Inflammatory macrophage (primary cell): ENCODE data around the gene MMP2.
A peak's percentile ranks its signal among the peaks of the same experiment; 100 is the strongest.

ENCODE experiments used
- DNase-seq, 2 donors: peaks; one replicate each; pipeline ENCODE4 v3.0.0-alpha.2; 2020 to 2022
- total RNA-seq, 18 experiments: gene quantifications; one replicate each; lab custom pipeline; 2026; ENCODE audit warnings: mixed read lengths in 6 of 18, inconsistent platforms in 2 of 18; lab: John Stamatoyannopoulos, UW

Gene MMP2
- 0.44 to 2.1 (median 1.1) reads per million in 18 experiments for total RNA-seq

- no peak for DNase-seq
Observed at GRCh38 chr16:55478827-55479429, at the start of gene MMP2. Gene MMP2 (plus strand): TSS chr16:55479198. CDS start chr16:55479480, 282 bp downstream.

GRCh38 chr16:55433030-55433429 lies 46.0 kb upstream of the MMP2 start:
- DNase-seq, result no peak

- DNase-seq, result no peak
Observed at GRCh38 chr16:55433535-55433934, 45.5 kb upstream of the MMP2 start.

GRCh38 chr16:55434000-55434399 lies 45.0 kb upstream of the MMP2 start:
- no peak for DNase-seq

GRCh38 chr16:55435387-55435786 lies 43.6 kb upstream of the MMP2 start:
- no peak for DNase-seq

- no peak for DNase-seq
Observed at GRCh38 chr16:55436587-55436986, 42.4 kb upstream of the MMP2 start.

GRCh38 chr16:55437625-55438024 lies 41.4 kb upstream of the MMP2 start:
- peak; percentile 87 to 97 for DNase-seq

GRCh38 chr16:55438281-55438680 lies 40.7 kb upstream of the MMP2 start:
- DNase-seq, result no peak

- peak; percentile 46 to 50 for DNase-seq
Observed at GRCh38 chr16:55439101-55439690, 39.8 kb upstream of the MMP2 start.

- DNase-seq, result peak; percentile 23 to 65
Observed at GRCh38 chr16:55443434-55444346, 35.3 kb upstream of the MMP2 start.

GRCh38 chr16:55444754-55445485 lies 34.1 kb upstream of the MMP2 start:
- DNase-seq, result peak; percentile 90 to 94

GRCh38 chr16:55447231-55447630 lies 31.8 kb upstream of the MMP2 start:
- no peak for DNase-seq

GRCh38 chr16:55452996-55453395 lies 26.0 kb upstream of the MMP2 start:
- DNase-seq, result no peak

- peak; percentile 29 to 61 for DNase-seq
Observed at GRCh38 chr16:55453909-55454308, 25.1 kb upstream of the MMP2 start.

- peak in 1 of 2 donors; percentile 21 for DNase-seq
Observed at GRCh38 chr16:55454861-55455260, 24.1 kb upstream of the MMP2 start.

- DNase-seq, result no peak
Observed at GRCh38 chr16:55462241-55462640, 16.8 kb upstream of the MMP2 start.

- no peak for DNase-seq
Observed at GRCh38 chr16:55464375-55464774, 14.6 kb upstream of the MMP2 start.

- peak; percentile 89 to 92 for DNase-seq
Observed at GRCh38 chr16:55465077-55465896, 13.7 kb upstream of the MMP2 start.

GRCh38 chr16:55466209-55466608 lies 12.8 kb upstream of the MMP2 start:
- DNase-seq, result no peak

- no peak for DNase-seq
Observed at GRCh38 chr16:55467898-55468297, 11.1 kb upstream of the MMP2 start.

- no peak for DNase-seq
Observed at GRCh38 chr16:55468352-55468990, 10.5 kb upstream of the MMP2 start.
